ENCODE measurements around the gene LCA5L. TPM values are rescaled to one million over a fixed set of nuclear protein-coding genes. Genes with fewer than 3 reads are reported as not detected.
"Not testable (repeated sequence)": the region's sequence is repeated elsewhere in the genome, so short reads cannot be mapped to it uniquely, and the experiment has no call there.

Gene LCA5L
- polyA plus RNA-seq, 1 donor from 2014 or later = not detected

- peaks cover 5% of the 10 kb centered on the region for H3K36me3 Mint-ChIP-seq
- peak overlapping the region; percentile 39 to 88 (median 80) for H3K4me3 Mint-ChIP-seq
- H3K9me3 Mint-ChIP-seq = no peaks in the 10 kb centered on the region
- peak overlapping the region in 2 of 3 donors; percentile 32 to 84 for H3K27ac Mint-ChIP-seq
- H3K27me3 Mint-ChIP-seq = no peaks in the 10 kb centered on the region
- peaks cover 11 to 28% (median 19%) of the 10 kb centered on the region in 3 donors for H3K4me1 Mint-ChIP-seq
Measured at GRCh38 chr21:39386194-39386593, 59.4 kb downstream of the LCA5L start.

GRCh38 chr21:39385299-39386145 lies 60.1 kb downstream of the LCA5L start:
- H3K9me3 Mint-ChIP-seq = no peaks in the 10 kb centered on the region
- H3K4me1 Mint-ChIP-seq = peaks cover 15 to 32% (median 22%) of the 10 kb centered on the region in 3 donors
- H3K36me3 Mint-ChIP-seq = peaks cover 4% of the 10 kb centered on the region
- no peaks in the 10 kb centered on the region for H3K27me3 Mint-ChIP-seq
- peak overlapping the region; percentile 45 to 84 (median 59) for H3K27ac Mint-ChIP-seq
- H3K4me3 Mint-ChIP-seq = peak overlapping the region; percentile 75 to 88 (median 80)

- Mint-ChIP-seq H3K36me3 (peaks cover 3% of the 10 kb centered on the region), H3K4me3 (peak overlapping the region in 3 of 4 donors; percentile 17 to 84 (median 28)), H3K4me1 (peaks cover 15 to 38% (median 22%) of the 10 kb centered on the region in 3 donors), H3K9me3 (no peaks in the 10 kb centered on the region), H3K27me3 (no peaks in the 10 kb centered on the region), H3K27ac (peak overlapping the region in 2 of 3 donors; percentile 45 to 59)
Measured at GRCh38 chr21:39384674-39385298, 60.8 kb downstream of the LCA5L start.

GRCh38 chr21:39382096-39382495 lies 63.5 kb downstream of the LCA5L start:
- Mint-ChIP-seq H3K27ac (peak overlapping the region; percentile 17 to 79 (median 64)), H3K4me1 (peaks cover 15 to 21% (median 18%) of the 10 kb centered on the region in 3 donors), H3K4me3 (peak overlapping the region; percentile 4 to 75 (median 47))
- H3K27me3 Mint-ChIP-seq, H3K9me3 Mint-ChIP-seq, H3K36me3 Mint-ChIP-seq: not testable (repeated sequence)

GRCh38 chr21:39381009-39381408 lies 64.6 kb downstream of the LCA5L start:
- H3K9me3 Mint-ChIP-seq = no peaks in the 10 kb centered on the region
- peaks cover 3% of the 10 kb centered on the region for H3K36me3 Mint-ChIP-seq
- H3K27me3 Mint-ChIP-seq = no peaks in the 10 kb centered on the region
- peak overlapping the region; percentile 90 to 98 (median 95) for H3K4me3 Mint-ChIP-seq
- peaks cover 15 to 19% (median 15%) of the 10 kb centered on the region in 3 donors for H3K4me1 Mint-ChIP-seq
- H3K27ac Mint-ChIP-seq = peak overlapping the region; percentile 72 to 81 (median 79)

- Mint-ChIP-seq H3K36me3 (peaks cover 3% of the 10 kb centered on the region), H3K27ac (peak overlapping the region; percentile 79 to 90 (median 81)), H3K9me3 (no peaks in the 10 kb centered on the region), H3K4me1 (peaks cover 15 to 22% (median 15%) of the 10 kb centered on the region in 3 donors), H3K27me3 (no peaks in the 10 kb centered on the region), H3K4me3 (peak overlapping the region; percentile 90 to 98 (median 95))
Measured at GRCh38 chr21:39379986-39380891, 65.3 kb downstream of the LCA5L start.

- Mint-ChIP-seq H3K36me3 (peaks cover 3% of the 10 kb centered on the region), H3K9me3 (no peaks in the 10 kb centered on the region), H3K4me1 (peaks cover 12 to 22% (median 16%) of the 10 kb centered on the region in 3 donors), H3K4me3 (peak overlapping the region in 1 of 4 donors; percentile 22), H3K27ac (peak overlapping the region in 1 of 3 donors; percentile 39), H3K27me3 (peaks cover 2% of the 10 kb centered on the region)
Measured at GRCh38 chr21:39377444-39378050, 68.0 kb downstream of the LCA5L start.

GRCh38 chr21:39375446-39375845 lies 70.1 kb downstream of the LCA5L start:
- Mint-ChIP-seq H3K4me3 (no peak overlapping the region), H3K27ac (no peak overlapping the region), H3K36me3 (no peaks in the 10 kb centered on the region), H3K9me3 (no peaks in the 10 kb centered on the region), H3K4me1 (peaks cover 2 to 9% (median 8%) of the 10 kb centered on the region in 3 donors), H3K27me3 (peaks cover 2% of the 10 kb centered on the region)

GRCh38 chr21:39374046-39374445 lies 71.5 kb downstream of the LCA5L start:
- H3K4me1 Mint-ChIP-seq = peaks cover under 1 to 9% (median 3%) of the 10 kb centered on the region in 3 donors
- peaks cover 2% of the 10 kb centered on the region for H3K27me3 Mint-ChIP-seq
- no peaks in the 10 kb centered on the region for H3K36me3 Mint-ChIP-seq
- H3K4me3 Mint-ChIP-seq = no peak overlapping the region
- H3K9me3 Mint-ChIP-seq = no peaks in the 10 kb centered on the region
- peak overlapping the region in 1 of 3 donors; percentile 82 for H3K27ac Mint-ChIP-seq

GRCh38 chr21:39373634-39374033 lies 71.9 kb downstream of the LCA5L start:
- no peak overlapping the region for H3K27ac Mint-ChIP-seq
- H3K9me3 Mint-ChIP-seq = no peaks in the 10 kb centered on the region
- peak overlapping the region in 1 of 4 donors; percentile 9 for H3K4me3 Mint-ChIP-seq
- peaks cover 0 to 9% (median 3%) of the 10 kb centered on the region in 3 donors for H3K4me1 Mint-ChIP-seq
- peaks cover 2% of the 10 kb centered on the region for H3K27me3 Mint-ChIP-seq
- H3K36me3 Mint-ChIP-seq = no peaks in the 10 kb centered on the region

GRCh38 chr21:39369896-39370288 lies 75.7 kb downstream of the LCA5L start:
- not testable (repeated sequence) for H3K36me3 Mint-ChIP-seq, H3K27me3 Mint-ChIP-seq, H3K9me3 Mint-ChIP-seq, H3K4me1 Mint-ChIP-seq, H3K4me3 Mint-ChIP-seq, H3K27ac Mint-ChIP-seq

- H3K36me3 Mint-ChIP-seq = no peaks in the 10 kb centered on the region
- H3K27me3 Mint-ChIP-seq = no peaks in the 10 kb centered on the region
- H3K9me3 Mint-ChIP-seq = peaks cover 0 to 3% (median 0%) of the 10 kb centered on the region in 3 donors
- peaks cover 0 to 4% (median 0%) of the 10 kb centered on the region in 3 donors for H3K4me1 Mint-ChIP-seq
- no peak overlapping the region for H3K27ac Mint-ChIP-seq
- no peak overlapping the region for H3K4me3 Mint-ChIP-seq
Measured at GRCh38 chr21:39367783-39368182, 77.8 kb downstream of the LCA5L start.

GRCh38 chr21:39366563-39366962 lies 79.0 kb downstream of the LCA5L start:
- Mint-ChIP-seq H3K4me1 (peaks cover 0 to 4% (median 1%) of the 10 kb centered on the region in 3 donors), H3K27ac (no peak overlapping the region), H3K4me3 (no peak overlapping the region), H3K27me3 (peaks cover 9% of the 10 kb centered on the region), H3K36me3 (no peaks in the 10 kb centered on the region), H3K9me3 (peaks cover 0 to 3% (median 0%) of the 10 kb centered on the region in 3 donors)

GRCh38 chr21:39364949-39365348 lies 80.6 kb downstream of the LCA5L start:
- Mint-ChIP-seq H3K27ac (no peak overlapping the region), H3K9me3 (peaks cover 0 to 3% (median 0%) of the 10 kb centered on the region in 3 donors), H3K4me3 (no peak overlapping the region), H3K4me1 (peaks cover 0 to 1% (median 0%) of the 10 kb centered on the region in 3 donors), H3K27me3 (peaks cover 9% of the 10 kb centered on the region), H3K36me3 (no peaks in the 10 kb centered on the region)
